A549 (cell line): ENCODE measurements around the gene EML4.

Experiments used
- BHLHE40 ChIP-seq: IDR thresholded peaks from 2 replicates; pipeline ENCODE4 v1.6.1; 2012; ENCODE audit warnings: low read depth, low read length, inconsistent platforms
- CHD2 ChIP-seq: fragments of 150-350 bp; IDR thresholded peaks from 2 replicates; pipeline ENCODE4 v1.6.1; 2014; ENCODE audit warnings: low read length; ENCODE audit not compliant: partially characterized antibody
- EP300 ChIP-seq, 2 experiments: fragments of >200 bp; sonication (Bioruptor Twin); formaldehyde crosslinking; IDR thresholded peaks; 2 replicates in 1 of 2; 3 replicates in 1 of 2; pipeline ENCODE4 v1.6.1; 2016 to 2017
- KDM5A ChIP-seq: fragments of 200-600 bp; sonication (generic); IDR thresholded peaks from 2 replicates; pipeline ENCODE4 v1.6.1; 2016; ENCODE audit warnings: antibody characterized with exemption, mild to moderate bottlenecking
- MAX ChIP-seq: IDR thresholded peaks from 2 replicates; pipeline ENCODE4 v1.6.1; 2012

DNA sequence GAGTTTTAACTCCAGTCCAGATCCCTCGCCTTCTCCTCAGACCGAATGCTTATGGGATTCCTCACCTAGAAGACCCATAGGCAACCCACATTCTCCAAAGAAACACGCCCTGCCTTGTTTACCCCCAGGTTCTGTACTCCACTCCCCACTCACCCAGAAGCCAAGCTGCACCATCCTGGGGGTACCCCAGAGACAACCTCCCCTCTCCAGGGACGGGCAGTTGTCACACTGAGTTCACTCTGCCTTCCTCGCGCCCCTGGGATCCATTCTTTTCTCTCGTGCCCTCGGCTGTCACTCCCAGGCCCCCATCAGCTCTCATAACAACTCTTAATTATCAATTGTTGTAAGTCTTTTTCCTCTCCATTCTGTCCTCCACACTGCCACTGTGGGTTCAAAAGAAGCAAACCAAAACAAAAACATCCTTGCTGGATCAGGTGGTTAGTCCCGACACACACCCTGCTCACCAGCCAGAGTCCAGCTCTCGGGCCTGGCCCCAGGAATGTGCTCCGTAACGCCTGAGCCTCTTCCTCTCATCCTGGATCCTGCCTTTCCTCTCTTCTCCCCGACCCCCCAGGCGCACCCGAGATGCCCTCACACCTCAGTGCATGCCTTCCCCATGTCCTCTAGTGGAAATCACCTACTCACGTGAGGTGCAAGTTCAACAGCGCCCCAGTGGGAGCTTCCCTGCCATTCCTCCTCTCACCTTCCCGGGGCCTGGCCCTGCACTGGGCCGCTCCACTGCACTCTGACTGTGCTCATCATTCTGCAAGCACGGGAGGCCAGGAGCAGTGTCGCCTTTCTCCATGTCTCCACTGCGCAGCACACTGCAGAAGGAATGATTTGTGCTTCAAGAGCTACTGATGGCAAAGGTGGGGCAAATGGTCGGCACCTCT is 171.1 kb downstream of the EML4 start:
- TF ChIP-seq KDM5A: no peak
- TF ChIP-seq BHLHE40: no peak
- no peak for TF ChIP-seq MAX
- no peak for TF ChIP-seq CHD2
- TF ChIP-seq EP300 (IDR thresholded peaks at IDR 0.05): no peak
